Effector CD4-positive, alpha-beta T cell (primary cell): ENCODE results near the gene ANGPTL5. TPM values are rescaled to one million over a fixed set of nuclear protein-coding genes. Genes with fewer than 3 reads are reported as not detected.
"Not testable (repeated sequence)": the region's sequence is repeated elsewhere in the genome, so short reads cannot be mapped to it uniquely, and the experiment has no call there.

Experiments used
- DNase-seq: peaks from one replicate; pipeline ENCODE4 v3.0.0-alpha.2; 2020
- total RNA-seq: gene quantifications from one replicate; lab custom pipeline; 2026; lab: John Stamatoyannopoulos, UW

ANGPTL5 gene
- not detected for total RNA-seq

- no peak for DNase-seq
These were observed at the start of gene ANGPTL5 for GRCh38 chr11:101916422-101916821. Gene ANGPTL5, minus strand, starts transcription at chr11:101916522. Its CDS starts 8,613 bp downstream, at chr11:101907909.

GRCh38 chr11:101964200-101964599 lies 47.9 kb upstream of the ANGPTL5 start:
- DNase-seq = not testable (repeated sequence)

- no peak for DNase-seq
These were observed 43.9 kb upstream of the ANGPTL5 start for GRCh38 chr11:101960231-101960630.

- DNase-seq = no peak
These were observed 39.4 kb upstream of the ANGPTL5 start for GRCh38 chr11:101955701-101956100.

GRCh38 chr11:101955278-101955677 lies 39.0 kb upstream of the ANGPTL5 start:
- DNase-seq = no peak

GRCh38 chr11:101949680-101950220 lies 33.4 kb upstream of the ANGPTL5 start:
- DNase-seq = no peak

GRCh38 chr11:101945448-101945847 lies 29.1 kb upstream of the ANGPTL5 start:
- DNase-seq = no peak

- DNase-seq = no peak
These were observed 28.6 kb upstream of the ANGPTL5 start for GRCh38 chr11:101944923-101945322.

- DNase-seq = no peak
These were observed 24.7 kb upstream of the ANGPTL5 start for GRCh38 chr11:101940901-101941520.

GRCh38 chr11:101931692-101932091 lies 15.4 kb upstream of the ANGPTL5 start:
- no peak for DNase-seq

- DNase-seq = no peak
These were observed 13.1 kb upstream of the ANGPTL5 start for GRCh38 chr11:101929294-101929915.

- DNase-seq = no peak
These were observed 7.2 kb upstream of the ANGPTL5 start for GRCh38 chr11:101923554-101923953.

GRCh38 chr11:101920992-101921391 lies 4.7 kb upstream of the ANGPTL5 start:
- no peak for DNase-seq

- DNase-seq = no peak
These were observed 904 bp upstream of the ANGPTL5 start for GRCh38 chr11:101917226-101917625.

GRCh38 chr11:101915791-101916291 lies 481 bp downstream of the ANGPTL5 start:
- no peak for DNase-seq

GRCh38 chr11:101914738-101915426 lies 1.4 kb downstream of the ANGPTL5 start, which contains the start of gene CEP126:
Gene CEP126, plus strand, starts transcription at chr11:101915010. Its CDS starts 275 bp downstream, at chr11:101915285.
- peak; percentile 92 for DNase-seq

GRCh38 chr11:101914341-101914737 lies 2.0 kb downstream of the ANGPTL5 start:
- no peak for DNase-seq

- DNase-seq = no peak
These were observed 2.7 kb downstream of the ANGPTL5 start for GRCh38 chr11:101913656-101914055.

- no peak for DNase-seq
These were observed 3.5 kb downstream of the ANGPTL5 start for GRCh38 chr11:101912823-101913284.

GRCh38 chr11:101909087-101909486 lies 7.2 kb downstream of the ANGPTL5 start:
- no peak for DNase-seq

GRCh38 chr11:101907815-101908214 lies 8.5 kb downstream of the ANGPTL5 start:
- no peak for DNase-seq

- no peak for DNase-seq
These were observed 21.8 kb downstream of the ANGPTL5 start for GRCh38 chr11:101894505-101894904.

GRCh38 chr11:101889767-101890166 lies 26.6 kb downstream of the ANGPTL5 start:
- no peak for DNase-seq
